Upper lobe of right lung (tissue), 1 donor: ENCODE data around the gene FOXK1. TPM values are rescaled to one million over a fixed set of nuclear protein-coding genes. Genes with fewer than 3 reads are reported as not detected.

Experiments used
- ATAC-seq: fragments of 200-7000 bp; cut with Tn5 transposase; one replicate; pipeline ENCODE4 v1.9.1; 2020; ENCODE audit warnings: mild to moderate bottlenecking, moderate library complexity
- DNase-seq: peaks from one replicate; pipeline ENCODE4 v3.0.0-alpha.2; 2020
- H3K27ac ChIP-seq: fragments of 200-600 bp; one replicate; pipeline ENCODE4 v1.8.0; 2022
- H3K27me3 ChIP-seq: fragments of 200-600 bp; one replicate; pipeline ENCODE4 v1.8.0; 2022; ENCODE audit warnings: mild to moderate bottlenecking
- H3K36me3 ChIP-seq: fragments of 200-600 bp; one replicate; pipeline ENCODE4 v1.8.0; 2022
- H3K4me1 ChIP-seq: fragments of 200-600 bp; one replicate; pipeline ENCODE4 v1.8.0; 2022
- H3K4me3 ChIP-seq: fragments of 200-600 bp; one replicate; pipeline ENCODE4 v1.8.0; 2022; ENCODE audit warnings: mild to moderate bottlenecking
- H3K9me3 ChIP-seq: fragments of 200-600 bp; one replicate; pipeline ENCODE4 v1.8.0; 2022
- intact Hi-C: fragments of 100-400 bp; cut with DNase I; formaldehyde crosslinking; loops from one replicate; pipeline ENCODE4 v1.11.0; 2022
- total RNA-seq: library from RNA; stranded (reverse); fragmentation: NEBNext Ultra II Directional; extraction: Animal tissue kit (Norgen Biotek cat#: 25700); gene quantifications from one replicate; pipeline ENCODE4 v1.2.1, GENCODE V29; 2021
- TF ChIP-seq, protein P1 (sequence below): fragments of 200-600 bp; IDR thresholded peaks from one replicate; pipeline ENCODE4 v1.8.0; 2022; ENCODE audit warnings: antibody characterized with exemption
- donor health status: DM: no; HTN: yes; CAD: no; lungs with severe emphysema.

The FOXK1 gene
- total RNA-seq, 1 donor from 2014 or later, result 33.3 TPM

DNA sequence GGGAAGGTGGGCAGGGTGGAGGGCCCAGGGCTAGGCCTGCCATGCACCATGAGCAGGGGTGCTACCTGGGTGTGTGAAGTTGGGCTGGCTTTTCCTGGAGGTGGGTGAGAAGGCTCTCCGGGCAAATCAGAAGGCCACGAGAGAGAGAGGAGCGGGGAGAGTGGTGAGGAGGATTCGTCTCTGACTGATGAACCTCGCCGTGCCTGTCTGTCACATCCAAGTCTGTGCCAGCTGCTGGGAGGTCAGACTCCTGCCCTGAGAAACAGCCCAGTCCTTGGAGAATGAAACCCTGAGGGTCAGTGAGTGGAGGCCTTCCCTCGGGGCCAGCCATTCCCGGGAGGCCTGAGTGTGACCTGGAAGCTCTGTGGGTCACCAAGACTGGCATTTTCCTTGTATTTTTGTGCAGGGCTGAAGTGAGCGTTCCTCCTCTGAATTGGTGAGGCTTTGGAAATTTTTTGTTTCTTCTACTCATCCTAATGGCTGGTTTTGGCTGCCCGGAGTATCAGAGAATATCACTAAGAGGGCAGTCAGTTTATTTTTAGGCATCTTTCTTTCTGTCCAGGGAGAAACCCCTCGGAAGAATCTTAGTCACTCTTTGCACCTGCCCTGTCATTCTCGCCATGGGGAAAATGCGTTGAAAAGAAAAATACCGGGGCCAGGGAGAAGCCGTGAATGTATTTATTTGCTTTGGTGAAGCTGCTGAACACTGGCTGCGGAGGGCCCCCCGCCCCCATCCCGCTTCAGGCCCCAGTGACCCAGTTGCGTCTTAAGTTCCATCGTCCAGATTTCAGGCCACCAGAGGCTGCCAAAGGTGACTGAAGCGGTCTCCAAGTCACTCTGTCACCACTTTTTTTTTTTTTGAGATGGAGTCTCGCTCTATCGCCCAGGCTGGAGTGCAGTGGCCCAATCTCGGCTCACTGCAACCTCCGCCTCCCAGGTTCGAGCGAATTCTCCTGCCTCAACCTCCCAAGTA lies 86.8 kb downstream of the FOXK1 start:
- Histone ChIP-seq H3K4me3 (no peak overlapping the region), H3K27me3 (no peaks in the 10 kb centered on the region), H3K9me3 (no peaks in the 10 kb centered on the region), H3K4me1 (peaks cover 3% of the 10 kb centered on the region), H3K36me3 (peaks cover 19% of the 10 kb centered on the region), H3K27ac (no peak overlapping the region)
- intact Hi-C loops, result no loop called here
- no peak for DNase-seq
- ATAC-seq, result no peak
- TF ChIP-seq, protein P1, sequence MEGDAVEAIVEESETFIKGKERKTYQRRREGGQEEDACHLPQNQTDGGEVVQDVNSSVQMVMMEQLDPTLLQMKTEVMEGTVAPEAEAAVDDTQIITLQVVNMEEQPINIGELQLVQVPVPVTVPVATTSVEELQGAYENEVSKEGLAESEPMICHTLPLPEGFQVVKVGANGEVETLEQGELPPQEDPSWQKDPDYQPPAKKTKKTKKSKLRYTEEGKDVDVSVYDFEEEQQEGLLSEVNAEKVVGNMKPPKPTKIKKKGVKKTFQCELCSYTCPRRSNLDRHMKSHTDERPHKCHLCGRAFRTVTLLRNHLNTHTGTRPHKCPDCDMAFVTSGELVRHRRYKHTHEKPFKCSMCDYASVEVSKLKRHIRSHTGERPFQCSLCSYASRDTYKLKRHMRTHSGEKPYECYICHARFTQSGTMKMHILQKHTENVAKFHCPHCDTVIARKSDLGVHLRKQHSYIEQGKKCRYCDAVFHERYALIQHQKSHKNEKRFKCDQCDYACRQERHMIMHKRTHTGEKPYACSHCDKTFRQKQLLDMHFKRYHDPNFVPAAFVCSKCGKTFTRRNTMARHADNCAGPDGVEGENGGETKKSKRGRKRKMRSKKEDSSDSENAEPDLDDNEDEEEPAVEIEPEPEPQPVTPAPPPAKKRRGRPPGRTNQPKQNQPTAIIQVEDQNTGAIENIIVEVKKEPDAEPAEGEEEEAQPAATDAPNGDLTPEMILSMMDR, result no peak

DNA sequence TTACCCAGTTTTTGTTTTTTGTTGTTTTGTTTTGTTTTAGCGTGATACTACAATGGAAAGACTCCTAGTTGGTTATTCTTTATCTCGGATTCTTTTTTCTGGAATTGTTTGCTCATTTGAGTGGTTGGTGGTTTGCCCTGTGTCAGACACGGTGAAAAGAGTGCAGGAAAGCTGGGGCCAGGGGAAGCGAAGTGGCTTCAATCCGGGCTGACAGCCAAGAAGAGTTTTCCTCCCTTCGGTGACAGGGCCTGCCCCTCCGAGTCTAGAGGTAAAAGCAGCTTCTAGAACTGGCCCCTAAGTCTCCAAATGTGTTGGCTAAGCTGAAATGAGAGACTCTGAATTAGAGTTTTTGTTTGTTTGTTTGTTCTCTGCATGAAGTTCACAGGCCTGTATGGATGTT lies 87.7 kb downstream of the FOXK1 start:
- no peaks in the 10 kb centered on the region for H3K27me3 ChIP-seq
- DNase-seq (no peak), ATAC-seq (peak; percentile 28)
- H3K36me3 ChIP-seq, result peaks cover 10% of the 10 kb centered on the region
- TF ChIP-seq, protein P1, result no peak
- H3K4me1 ChIP-seq, result peaks cover 11% of the 10 kb centered on the region
- H3K27ac ChIP-seq, result no peak overlapping the region
- no peaks in the 10 kb centered on the region for H3K9me3 ChIP-seq
- intact Hi-C loops, result no loop called here
- H3K4me3 ChIP-seq, result no peak overlapping the region

DNA sequence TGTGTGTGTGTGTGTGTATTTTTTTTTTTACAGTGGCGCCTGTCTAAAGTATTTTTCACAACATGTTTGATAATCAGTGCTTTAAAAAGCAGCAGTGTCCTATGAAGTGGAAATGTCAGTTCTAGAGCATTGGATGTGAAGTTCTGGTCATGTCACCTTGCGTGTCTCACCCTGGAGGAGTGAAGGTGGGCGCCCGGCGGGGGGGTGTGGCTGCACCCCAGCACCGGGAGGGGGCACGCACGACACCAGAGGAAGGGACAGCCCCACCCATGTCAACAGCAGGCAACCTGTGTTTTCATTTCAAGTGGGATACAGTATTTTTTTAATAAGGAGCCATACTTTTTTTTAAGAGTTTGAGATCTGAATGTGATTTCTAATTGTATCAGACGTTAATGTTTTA lies 88.8 kb downstream of the FOXK1 start:
- DNase-seq (no peak), ATAC-seq (no peak)
- TF ChIP-seq, protein P1, result no peak
- Histone ChIP-seq H3K27ac (no peak overlapping the region), H3K4me1 (peaks cover 12% of the 10 kb centered on the region), H3K27me3 (no peaks in the 10 kb centered on the region), H3K4me3 (no peak overlapping the region), H3K9me3 (no peaks in the 10 kb centered on the region), H3K36me3 (peaks cover 6% of the 10 kb centered on the region)
- intact Hi-C loops, result no loop called here

DNA sequence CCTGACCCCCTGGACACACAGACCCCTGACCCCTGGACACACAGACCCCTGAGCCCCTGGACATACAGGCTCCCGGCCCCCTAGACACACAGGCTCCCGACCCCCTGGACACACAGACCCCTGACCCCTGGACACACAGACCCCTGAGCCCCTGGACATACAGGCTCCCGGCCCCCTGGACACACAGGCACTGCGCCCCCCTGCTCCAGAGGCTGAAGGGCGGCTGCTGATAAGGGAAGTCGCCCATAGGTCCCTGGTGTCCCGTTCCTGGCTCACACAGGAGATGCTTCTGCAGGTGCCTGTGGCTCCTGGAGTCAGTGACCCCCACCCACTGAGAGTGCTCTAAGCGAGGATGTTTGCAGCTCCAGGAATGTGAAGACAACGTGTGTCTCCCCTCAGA lies 89.6 kb downstream of the FOXK1 start:
- Histone ChIP-seq H3K9me3 (no peaks in the 10 kb centered on the region), H3K36me3 (peaks cover 4% of the 10 kb centered on the region), H3K27me3 (no peaks in the 10 kb centered on the region), H3K27ac (no peak overlapping the region), H3K4me1 (peaks cover 19% of the 10 kb centered on the region), H3K4me3 (no peak overlapping the region)
- TF ChIP-seq, protein P1, result no peak
- intact Hi-C loops, result no loop called here
- DNase-seq (no peak), ATAC-seq (no peak)

DNA sequence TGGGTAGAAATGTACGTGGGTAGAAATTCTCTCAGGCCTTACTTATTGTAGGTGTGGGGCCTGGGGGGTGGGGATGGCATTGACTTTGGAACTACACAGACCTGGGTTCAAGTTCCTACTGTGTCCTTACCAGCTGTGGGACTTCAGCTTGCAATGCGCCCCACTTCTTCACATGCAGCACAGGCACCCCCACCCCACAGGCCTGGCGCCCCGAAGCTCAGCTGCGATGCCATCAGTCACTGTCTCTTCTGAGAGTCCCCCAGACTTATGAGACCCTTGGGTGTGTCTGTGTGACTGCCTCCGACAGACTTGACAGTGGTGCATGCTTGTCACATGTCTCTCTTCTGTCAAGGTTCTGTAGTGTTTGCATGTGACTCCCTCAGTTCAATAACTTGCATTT lies 90.2 kb downstream of the FOXK1 start:
- TF ChIP-seq, protein P1, result no peak
- Histone ChIP-seq H3K27me3 (no peaks in the 10 kb centered on the region), H3K27ac (no peak overlapping the region), H3K4me3 (no peak overlapping the region), H3K9me3 (no peaks in the 10 kb centered on the region), H3K36me3 (peaks cover under 1% of the 10 kb centered on the region), H3K4me1 (peaks cover 24% of the 10 kb centered on the region)
- ATAC-seq (no peak), DNase-seq (no peak)
- intact Hi-C loops, result no loop called here
